Measurements from ENCODE around the gene EPHB3. TPM values are rescaled to one million over a fixed set of nuclear protein-coding genes. Genes with fewer than 3 reads are reported as not detected.

The EPHB3 gene
- total RNA-seq, 2 donors from 2014 or later: 40.1 to 64.2 TPM

DNA sequence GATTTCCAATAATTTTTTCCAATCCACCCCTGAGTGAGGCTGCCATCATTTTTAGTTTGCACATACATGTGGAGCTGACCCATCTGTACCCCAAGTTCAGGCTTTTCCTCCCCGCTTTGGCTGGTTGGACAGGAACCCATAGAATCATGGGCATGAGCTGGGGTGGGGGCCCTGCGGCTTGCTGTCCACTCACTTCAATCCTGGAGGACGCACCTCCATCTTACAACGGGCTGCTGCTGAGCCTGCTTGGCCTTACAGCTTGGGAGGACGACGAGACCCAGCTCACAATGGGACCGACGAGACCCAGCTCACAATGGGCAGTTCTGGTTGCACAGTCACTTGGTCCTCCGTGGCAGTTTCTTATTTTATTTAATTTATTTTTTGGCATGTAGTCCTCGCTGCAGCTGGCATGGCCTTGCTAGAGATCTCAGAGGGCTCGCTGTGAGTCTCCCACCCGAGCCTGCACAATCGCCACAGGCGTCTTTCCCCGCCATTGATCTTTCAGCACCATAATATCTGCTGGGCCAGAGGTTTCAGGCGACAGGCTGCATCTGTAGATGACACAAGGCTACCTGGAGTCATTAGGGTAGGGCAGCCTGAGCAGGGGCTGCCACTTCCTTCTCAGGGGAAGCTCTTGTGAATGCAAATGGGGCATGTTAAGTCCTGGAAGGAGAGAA is 19.6 kb upstream of the EPHB3 start:
- intact Hi-C loops (cut with DNase I): loop anchor here (2.0 to 10.0 kb wide), 2 partner anchors 127 to 169 kb away; no protein-coding TSS in a partner anchor
- peak; percentile 14 for DNase-seq

DNA sequence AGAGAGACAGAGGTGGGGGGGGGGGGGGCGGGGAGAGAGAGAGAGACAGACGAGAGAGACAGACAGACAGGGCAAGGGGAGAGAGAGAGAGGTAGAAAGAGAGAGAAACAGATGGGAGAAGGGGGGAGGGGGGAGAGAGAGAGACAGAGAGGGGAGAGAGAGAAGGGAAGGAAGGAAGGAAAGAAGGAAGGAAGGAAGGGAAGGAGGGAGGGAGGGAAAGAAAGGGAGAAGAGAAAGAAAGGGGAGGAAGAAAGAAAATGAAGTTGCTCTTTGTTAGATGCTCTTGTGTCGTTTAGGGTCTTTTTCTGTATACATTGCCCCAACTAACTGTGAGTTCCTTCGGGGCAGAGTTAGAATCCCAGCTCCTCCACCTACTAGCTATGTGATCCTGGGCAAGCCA is 19.0 kb upstream of the EPHB3 start:
- no peak overlapping the region for H3K9ac ChIP-seq (ENCODE audit: low read depth in 2 of 2, low read length in 2 of 2)
- H3K4me1 ChIP-seq: no peaks in the 10 kb centered on the region
- H3K4me3 ChIP-seq: no peak overlapping the region
- H3K27me3 ChIP-seq: no peaks in the 10 kb centered on the region
- no peaks in the 10 kb centered on the region for H3K9me3 ChIP-seq
- DNase-seq: no peak
- intact Hi-C loops (cut with DNase I): loop anchor here (2.0 to 10.0 kb wide), 2 partner anchors 128 to 170 kb away; no protein-coding TSS in a partner anchor
- TF ChIP-seq, protein P1, sequence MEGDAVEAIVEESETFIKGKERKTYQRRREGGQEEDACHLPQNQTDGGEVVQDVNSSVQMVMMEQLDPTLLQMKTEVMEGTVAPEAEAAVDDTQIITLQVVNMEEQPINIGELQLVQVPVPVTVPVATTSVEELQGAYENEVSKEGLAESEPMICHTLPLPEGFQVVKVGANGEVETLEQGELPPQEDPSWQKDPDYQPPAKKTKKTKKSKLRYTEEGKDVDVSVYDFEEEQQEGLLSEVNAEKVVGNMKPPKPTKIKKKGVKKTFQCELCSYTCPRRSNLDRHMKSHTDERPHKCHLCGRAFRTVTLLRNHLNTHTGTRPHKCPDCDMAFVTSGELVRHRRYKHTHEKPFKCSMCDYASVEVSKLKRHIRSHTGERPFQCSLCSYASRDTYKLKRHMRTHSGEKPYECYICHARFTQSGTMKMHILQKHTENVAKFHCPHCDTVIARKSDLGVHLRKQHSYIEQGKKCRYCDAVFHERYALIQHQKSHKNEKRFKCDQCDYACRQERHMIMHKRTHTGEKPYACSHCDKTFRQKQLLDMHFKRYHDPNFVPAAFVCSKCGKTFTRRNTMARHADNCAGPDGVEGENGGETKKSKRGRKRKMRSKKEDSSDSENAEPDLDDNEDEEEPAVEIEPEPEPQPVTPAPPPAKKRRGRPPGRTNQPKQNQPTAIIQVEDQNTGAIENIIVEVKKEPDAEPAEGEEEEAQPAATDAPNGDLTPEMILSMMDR (IDR thresholded peaks at IDR 0.05): no peak
- H3K27ac ChIP-seq: no peak overlapping the region
- H3K36me3 ChIP-seq: no peaks in the 10 kb centered on the region

More for the DNA sequence above, 19.6 kb upstream of the EPHB3 start:
- TF ChIP-seq, protein P1 (IDR thresholded peaks at IDR 0.05): no peak
- H3K9me3 ChIP-seq: no peaks in the 10 kb centered on the region
- no peak overlapping the region for H3K9ac ChIP-seq (ENCODE audit: low read depth in 2 of 2, low read length in 2 of 2)
- no peak overlapping the region for H3K27ac ChIP-seq
- no peaks in the 10 kb centered on the region for H3K27me3 ChIP-seq
- H3K4me1 ChIP-seq: no peaks in the 10 kb centered on the region
- H3K4me3 ChIP-seq: no peak overlapping the region
- no peaks in the 10 kb centered on the region for H3K36me3 ChIP-seq

DNA sequence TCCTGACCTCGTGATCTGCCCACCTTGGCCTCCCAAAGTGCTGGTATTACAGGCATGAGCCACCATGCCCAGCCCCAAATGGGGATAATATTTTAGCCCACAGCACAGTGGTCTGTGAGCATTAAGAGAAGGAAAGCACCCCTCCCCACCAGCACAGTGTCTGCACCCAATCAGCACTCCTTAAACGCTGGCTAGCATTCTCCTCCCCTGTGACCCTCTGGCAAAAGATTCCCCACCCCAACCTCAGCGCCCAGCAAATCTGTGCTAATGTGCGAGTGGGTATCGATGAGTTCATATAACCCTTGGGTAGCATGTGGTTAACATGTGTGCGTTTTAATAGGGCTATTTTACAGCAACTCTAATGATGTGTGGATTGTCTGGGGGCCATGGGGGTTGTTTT is 18.3 kb upstream of the EPHB3 start:
- Histone ChIP-seq H3K4me3 (no peak overlapping the region), H3K9ac (ENCODE audit: low read depth in 2 of 2, low read length in 2 of 2) (no peak overlapping the region), H3K27ac (no peak overlapping the region), H3K27me3 (no peaks in the 10 kb centered on the region), H3K4me1 (no peaks in the 10 kb centered on the region), H3K9me3 (no peaks in the 10 kb centered on the region), H3K36me3 (no peaks in the 10 kb centered on the region)
- TF ChIP-seq, protein P1 (IDR thresholded peaks at IDR 0.05): no peak
- no peak for DNase-seq
- intact Hi-C loops (cut with DNase I): loop anchor here (2.0 to 10.0 kb wide), 2 partner anchors 128 to 170 kb away; no protein-coding TSS in a partner anchor

DNA sequence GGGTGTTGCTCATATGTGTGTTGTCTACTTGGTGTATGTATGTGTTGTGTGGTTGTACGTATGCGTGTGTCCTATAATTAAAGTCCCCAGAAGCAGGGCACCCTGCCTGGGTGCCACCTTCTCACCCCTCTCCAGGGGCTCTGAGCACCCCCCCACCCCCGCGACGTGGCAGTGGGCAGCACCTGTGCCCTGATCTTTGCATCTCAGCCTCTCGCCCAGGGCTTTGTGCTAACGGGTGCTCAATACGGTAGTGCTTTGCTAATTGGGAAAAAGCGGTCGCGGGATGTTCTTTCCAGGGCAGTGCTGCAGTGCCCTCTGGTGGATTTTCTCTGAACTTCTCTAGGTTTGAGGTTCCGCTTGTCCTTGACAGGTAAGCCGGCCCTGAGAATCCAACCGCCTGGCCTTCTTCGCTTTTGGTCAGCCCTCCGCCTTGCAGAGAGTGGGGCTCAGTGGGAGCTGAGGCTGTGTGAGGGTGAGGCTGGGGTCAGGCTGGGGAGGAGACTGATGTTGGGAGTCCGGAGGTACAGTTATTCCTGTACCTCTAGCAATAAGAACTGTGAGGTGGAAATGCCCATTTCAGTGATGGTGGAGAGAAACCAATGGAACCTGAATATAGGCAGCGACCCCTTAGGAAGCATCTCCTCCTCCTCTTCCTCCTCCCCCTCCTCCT is 17.6 kb upstream of the EPHB3 start:
- H3K4me3 ChIP-seq: no peak overlapping the region
- peak; percentile 88 for DNase-seq
- no peak overlapping the region for H3K27ac ChIP-seq
- no peaks in the 10 kb centered on the region for H3K9me3 ChIP-seq
- no peaks in the 10 kb centered on the region for H3K36me3 ChIP-seq
- TF ChIP-seq, protein P1 (IDR thresholded peaks at IDR 0.05): peak; percentile 89
- H3K9ac ChIP-seq (ENCODE audit: low read depth in 2 of 2, low read length in 2 of 2): no peak overlapping the region
- intact Hi-C loops (cut with DNase I): loop anchor here (2.0 to 10.0 kb wide), 2 partner anchors 129 to 171 kb away; no protein-coding TSS in a partner anchor
- H3K4me1 ChIP-seq: no peaks in the 10 kb centered on the region
- H3K27me3 ChIP-seq: no peaks in the 10 kb centered on the region

DNA sequence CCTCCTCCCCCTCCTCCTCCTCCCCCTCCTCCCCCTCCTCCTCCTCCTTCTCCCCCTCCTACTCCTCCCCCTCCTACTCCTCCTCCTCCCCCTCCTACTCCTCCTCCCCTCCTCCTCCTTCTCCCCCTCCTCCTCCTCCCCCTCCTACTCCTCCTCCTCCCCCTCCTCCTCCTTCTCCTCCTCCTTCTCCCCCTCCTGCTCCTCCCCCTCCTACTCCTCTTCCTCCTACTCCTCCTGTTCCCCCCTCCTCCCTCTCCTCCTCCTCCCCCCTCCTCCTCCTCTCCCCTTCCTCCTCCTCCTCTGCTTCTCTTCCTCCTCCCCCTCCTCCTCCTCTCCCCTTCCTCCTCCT is 17.1 kb upstream of the EPHB3 start:
- Histone ChIP-seq H3K9ac (ENCODE audit: low read depth in 2 of 2, low read length in 2 of 2) (no peak overlapping the region), H3K27me3 (no peaks in the 10 kb centered on the region), H3K27ac (no peak overlapping the region), H3K9me3 (no peaks in the 10 kb centered on the region), H3K4me3 (no peak overlapping the region), H3K36me3 (no peaks in the 10 kb centered on the region), H3K4me1 (no peaks in the 10 kb centered on the region)
- TF ChIP-seq, protein P1 (IDR thresholded peaks at IDR 0.05): no peak
- intact Hi-C loops (cut with DNase I): loop anchor here (10.0 kb wide), 1 partner anchor 130 kb away; no protein-coding TSS in a partner anchor
- no peak for DNase-seq
